HG02642 (cell line): Measurements from ENCODE around the gene ACTN4.

ENCODE experiments used
- ATAC-seq: cut with Tn5 transposase; IDR thresholded peaks from one replicate; pipeline ENCODE4 v1.9.1; 2021; ENCODE audit warnings: mild to moderate bottlenecking; ENCODE audit not compliant: unreplicated experiment, poor library complexity

Gene ACTN4

DNA sequence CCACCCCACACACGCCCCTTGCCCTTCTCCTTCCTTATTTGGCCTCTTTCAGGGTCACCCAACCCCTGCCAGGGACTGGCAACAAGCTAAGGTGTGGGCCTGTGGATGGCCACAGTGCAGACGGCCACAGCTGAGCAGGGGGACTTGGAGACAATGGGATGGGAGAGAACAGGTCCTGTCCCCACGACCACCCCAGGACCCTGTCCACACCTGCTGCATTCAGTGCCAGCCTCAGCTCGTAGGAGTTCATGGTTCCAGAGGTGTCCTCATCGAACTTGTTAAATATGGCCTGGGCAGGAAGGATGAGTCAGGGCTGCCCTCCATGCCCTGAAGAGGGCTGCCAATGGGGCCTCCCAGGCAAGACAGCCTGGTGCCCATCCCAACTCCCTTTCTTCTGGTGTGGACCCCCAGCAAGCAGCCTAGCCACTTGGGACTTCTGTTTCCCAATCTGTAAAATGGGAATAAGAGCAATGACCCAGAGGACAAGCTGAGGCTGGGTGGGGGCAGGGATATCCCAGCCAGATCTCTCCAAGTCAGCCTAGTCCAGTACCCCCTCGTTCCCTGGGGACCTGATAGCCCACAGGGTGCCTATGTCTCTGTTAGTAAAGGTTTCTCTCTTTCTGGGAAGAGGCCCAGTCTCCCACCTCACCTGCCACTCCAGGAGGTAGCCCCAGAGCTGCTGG is 86.2 kb downstream of the ACTN4 start:
- no peak for ATAC-seq

- no peak for ATAC-seq
These were observed 86.7 kb downstream of the ACTN4 start for GRCh38 chr19:38734176-38734425.

GRCh38 chr19:38734426-38735256 is 87.2 kb downstream of the ACTN4 start:
- no peak for ATAC-seq

- no peak for ATAC-seq
These were observed 87.8 kb downstream of the ACTN4 start for GRCh38 chr19:38735257-38735686.

DNA sequence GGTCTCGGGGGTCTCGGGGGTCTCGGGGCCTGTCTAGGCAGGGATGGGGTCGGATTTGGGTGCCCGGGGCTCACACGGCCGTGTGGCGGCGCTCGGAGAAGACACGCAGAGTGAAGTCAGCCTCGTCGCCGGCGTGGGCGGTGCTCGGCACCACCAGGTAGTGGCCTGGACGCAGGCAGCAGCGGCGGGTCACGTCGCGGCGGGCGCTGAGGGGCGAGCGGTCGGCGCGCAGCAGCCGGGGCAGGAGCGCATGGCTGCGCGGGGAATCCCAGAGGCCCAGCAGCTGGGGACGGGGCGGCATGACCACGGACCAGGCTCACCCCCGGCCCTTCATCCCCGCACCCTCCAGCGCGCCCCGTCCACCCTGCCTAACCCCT is 88.6 kb downstream of the ACTN4 start:
- no peak for ATAC-seq

DNA sequence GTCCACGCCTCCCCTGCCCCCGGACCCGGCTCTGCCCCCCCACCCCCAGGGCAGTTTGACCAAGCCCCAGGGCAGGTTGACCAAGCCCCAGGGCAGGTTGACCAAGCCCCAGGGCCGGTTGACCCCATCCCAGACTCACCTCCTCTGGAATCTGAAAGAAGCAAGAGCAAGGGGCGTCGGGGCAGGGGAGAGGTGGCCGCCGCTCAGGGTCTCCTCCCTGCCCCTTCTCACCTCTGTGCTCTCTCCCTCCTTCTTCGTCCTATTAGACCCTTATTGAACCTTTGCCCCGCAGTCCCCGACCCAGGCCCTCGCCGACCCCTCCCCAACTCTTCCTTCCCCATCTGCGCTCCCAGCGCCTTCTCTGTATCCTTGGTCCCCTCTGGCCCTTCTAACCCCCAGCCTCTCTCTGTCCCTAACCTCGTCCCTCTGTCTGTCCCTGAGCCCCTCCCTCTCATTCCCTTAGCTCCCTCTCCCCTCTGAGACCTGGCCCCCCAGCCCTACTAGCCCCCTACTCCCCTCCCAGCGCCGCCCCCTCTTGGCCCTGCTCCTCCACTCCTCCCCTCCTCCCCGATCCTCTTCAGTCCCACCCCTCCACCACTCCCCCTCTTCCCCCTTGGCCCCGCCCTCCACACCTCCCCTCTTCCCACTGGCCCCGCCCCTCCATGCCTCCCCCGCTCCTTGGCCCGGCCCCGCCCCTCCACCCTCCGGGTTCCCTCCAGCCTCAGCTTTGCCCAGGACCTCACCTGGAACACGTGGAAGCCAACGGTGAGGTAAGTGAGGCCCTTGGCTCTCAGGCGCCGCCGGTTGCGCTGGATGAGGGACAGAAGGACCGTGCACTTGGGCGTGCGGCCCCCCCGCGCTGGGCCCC is 89.2 kb downstream of the ACTN4 start:
- ATAC-seq: no peak

DNA sequence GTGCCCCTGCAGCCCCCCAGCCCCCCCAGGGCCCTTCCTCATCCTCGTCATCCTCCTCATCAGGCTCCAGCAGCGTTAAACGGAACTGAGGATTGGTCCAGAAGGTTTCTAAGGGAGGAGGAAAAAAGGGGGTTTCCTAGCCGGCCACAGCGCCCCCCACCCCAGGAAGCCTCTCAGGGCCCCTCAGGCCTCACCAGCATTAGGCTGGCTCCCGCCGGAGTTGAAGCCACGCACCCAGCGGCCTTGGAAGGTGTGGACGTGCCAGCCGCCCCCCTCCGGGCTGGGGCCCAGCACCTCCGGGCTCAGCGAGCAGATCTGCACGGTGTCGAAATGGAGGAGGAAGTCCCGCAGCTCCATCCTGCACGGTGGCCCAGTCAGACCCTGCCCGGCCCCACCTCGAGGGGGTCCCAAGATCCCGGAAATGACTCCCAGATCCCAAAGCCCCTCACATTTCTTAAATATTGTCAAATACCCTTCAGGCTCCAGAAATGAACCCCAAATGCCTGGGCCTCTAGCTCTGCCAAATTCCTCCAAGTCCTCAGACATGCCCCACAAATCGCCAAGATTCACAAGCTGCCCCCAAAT is 89.9 kb downstream of the ACTN4 start:
- no peak for ATAC-seq

- ATAC-seq: no peak
These were observed 90.7 kb downstream of the ACTN4 start for GRCh38 chr19:38737921-38738737.

- no peak for ATAC-seq
These were observed 92.2 kb downstream of the ACTN4 start for GRCh38 chr19:38739440-38740256.

GRCh38 chr19:38740257-38740592 is 92.8 kb downstream of the ACTN4 start:
- ATAC-seq: no peak

DNA sequence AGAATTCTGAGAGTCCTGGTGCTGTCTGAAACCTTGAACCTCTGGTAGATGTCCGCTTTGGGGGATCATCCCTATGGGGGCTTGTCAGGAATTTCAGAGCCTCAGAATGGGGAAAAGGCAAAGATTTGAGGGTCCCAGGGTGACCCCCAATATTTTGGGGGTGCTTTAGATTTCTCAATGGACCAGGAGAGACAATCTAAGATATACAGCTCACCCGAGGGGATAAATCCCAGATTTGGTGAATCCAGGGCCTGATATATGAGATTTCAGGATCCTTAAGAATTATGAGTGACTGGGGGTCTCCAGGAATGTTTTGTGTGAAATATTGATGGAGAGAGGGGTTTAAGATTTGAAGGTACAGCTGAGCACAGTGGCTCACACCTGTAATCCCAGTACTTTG is 93.5 kb downstream of the ACTN4 start:
- no peak for ATAC-seq

DNA sequence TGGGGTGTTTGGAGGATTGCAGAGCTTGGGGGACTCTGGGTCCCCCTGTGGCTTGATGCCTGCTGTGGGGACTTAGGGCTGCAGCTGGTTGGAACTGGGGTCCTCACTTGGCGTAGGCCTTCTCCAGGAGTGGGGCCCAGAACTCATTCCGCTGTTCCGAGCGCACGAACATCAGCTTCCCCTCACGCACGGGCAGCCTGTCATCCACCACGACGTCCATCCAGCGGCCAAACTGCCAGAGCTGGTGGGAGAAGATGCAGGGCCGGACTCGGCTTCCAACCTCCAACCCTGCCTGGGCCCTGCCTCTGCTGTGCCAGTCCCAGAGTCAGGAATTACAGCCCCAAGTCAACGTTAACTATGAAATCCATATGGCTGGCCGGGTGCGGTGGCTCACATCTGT is 94.2 kb downstream of the ACTN4 start:
- no peak for ATAC-seq

DNA sequence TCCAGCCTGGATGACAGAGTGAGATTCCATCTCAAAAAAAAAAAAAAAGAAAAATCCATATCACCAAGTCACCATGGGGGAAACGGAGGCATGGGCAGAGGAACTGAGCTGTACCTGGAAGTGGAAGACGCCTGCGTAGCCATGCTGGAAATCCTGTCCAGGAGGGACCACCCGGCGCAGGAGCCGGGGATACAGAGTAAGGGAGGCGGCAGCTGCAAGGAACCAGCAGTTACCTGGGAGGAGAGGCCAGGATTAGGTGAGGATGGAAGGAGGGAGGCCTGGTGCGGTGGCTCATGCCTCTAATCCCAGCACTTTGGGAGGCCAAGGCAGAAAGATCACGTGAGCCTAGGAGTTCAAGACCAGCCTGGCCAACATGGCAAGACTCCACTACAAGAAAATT is 94.8 kb downstream of the ACTN4 start:
- ATAC-seq: no peak

DNA sequence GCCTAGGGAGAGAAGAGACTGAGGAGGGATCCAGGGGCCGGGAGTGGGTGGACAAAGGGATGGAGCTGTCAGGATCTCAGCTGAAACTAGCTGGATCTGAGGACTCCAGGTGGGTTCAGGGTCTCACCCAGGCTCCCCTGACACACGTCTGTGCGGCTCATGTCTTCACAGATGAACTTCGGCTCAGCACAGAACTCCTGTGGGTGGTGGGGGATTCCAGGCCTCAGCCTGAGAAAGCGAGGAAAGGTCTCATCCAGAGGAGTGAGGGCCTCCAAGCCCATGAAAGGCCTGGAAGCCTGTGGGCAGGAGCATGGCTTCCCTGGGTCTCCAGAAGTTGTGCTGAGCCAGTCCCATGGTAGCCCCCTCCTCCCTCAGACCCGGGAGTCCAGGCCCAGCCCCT is 95.5 kb downstream of the ACTN4 start:
- ATAC-seq: no peak

- ATAC-seq: no peak
These were observed 96.2 kb downstream of the ACTN4 start for GRCh38 chr19:38743394-38744297.

DNA sequence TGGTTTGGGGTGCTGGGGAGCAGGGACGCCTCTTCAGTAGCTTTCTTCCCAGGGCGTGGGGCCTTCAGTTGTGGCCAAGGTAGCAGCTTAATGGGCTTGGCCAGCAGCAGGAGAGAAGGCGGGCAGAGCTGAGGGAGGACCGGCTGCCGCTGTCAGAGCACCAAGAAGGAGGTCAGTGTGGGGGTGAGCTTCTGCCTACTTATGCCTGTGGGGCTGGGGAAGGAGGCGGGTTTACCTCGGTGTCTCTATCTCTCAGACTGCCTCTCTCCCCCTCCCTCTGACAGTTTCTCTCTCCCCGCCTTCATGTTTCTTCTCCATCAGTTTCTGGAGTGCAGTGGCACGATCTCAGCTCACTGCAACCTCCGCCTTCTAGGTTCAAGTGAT is 96.8 kb downstream of the ACTN4 start, which contains the start of gene CAPN12:
TSS of gene CAPN12 (minus strand) at position 177 of the 384 bp plus-strand sequence. CDS start 309 bp downstream, outside the sequence.
- no peak for ATAC-seq

DNA sequence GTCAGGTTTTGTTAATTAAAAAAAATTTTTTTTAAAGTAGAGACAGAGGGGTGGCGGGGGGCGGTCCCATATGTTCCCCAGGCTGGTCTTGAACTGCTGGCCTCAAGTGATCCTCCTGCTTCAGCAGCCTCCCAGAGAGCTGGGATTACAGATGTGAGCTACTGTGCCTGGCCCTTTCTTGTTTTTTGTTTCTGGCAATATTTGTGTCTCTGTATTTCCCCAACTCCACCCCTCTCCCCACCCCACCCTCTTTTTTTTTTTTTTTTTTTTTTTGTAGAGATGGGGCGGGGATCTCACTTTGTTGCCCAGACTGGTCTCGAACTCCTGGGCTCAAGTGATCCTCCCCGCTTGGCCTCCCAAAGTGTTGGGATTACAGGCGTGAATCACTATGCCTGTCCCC is 97.4 kb downstream of the ACTN4 start:
- no peak for ATAC-seq

DNA sequence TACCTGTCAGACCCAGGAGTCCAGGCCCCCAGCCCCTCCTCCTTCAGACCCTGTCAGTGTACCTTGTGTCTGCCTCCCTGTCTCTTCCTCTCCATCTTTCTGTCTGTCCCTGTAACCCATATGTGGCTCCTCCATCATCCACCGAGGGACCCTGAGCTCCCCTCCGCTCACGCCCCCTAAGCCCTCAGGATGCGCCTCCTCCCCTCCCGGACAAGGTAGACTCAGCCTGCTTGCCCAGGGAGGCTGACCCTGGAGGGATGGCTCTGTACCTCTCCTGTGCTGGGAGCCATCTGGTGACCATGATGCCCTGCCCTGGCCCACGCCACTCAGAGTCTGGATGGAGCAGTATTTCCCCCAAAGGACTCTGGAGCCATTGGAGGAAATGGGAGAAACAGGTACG is 97.9 kb downstream of the ACTN4 start:
- no peak for ATAC-seq
